NAMALWA (cell line): ENCODE results near the gene HHIP.
"Not testable (repeated sequence)": the region's sequence is repeated elsewhere in the genome, so short reads cannot be mapped to it uniquely, and the experiment has no call there.

Experiments used
- DNase-seq: peaks from one replicate; pipeline ENCODE4 v3.0.0-alpha.2; 2015; ENCODE audit warnings: low spot score

Gene HHIP

DNA sequence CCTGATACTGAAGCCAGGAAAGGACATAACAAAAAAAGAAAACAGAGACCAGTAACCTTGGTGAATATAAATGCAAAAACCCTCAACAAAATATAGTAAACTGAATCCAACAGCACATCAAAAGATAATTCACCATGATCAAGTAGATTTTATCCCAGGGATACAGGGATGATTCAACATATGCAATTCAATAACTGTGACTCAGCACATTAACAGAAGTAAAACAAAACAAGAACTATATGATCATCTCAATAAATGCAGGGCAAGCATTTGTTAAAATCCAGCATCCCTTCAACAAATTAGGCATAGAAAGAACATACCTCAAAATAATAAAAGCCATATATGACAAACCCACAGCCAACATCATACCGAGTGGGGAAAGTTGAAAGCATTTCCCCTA is 112.0 kb downstream of the HHIP start:
- no peak for DNase-seq

DNA sequence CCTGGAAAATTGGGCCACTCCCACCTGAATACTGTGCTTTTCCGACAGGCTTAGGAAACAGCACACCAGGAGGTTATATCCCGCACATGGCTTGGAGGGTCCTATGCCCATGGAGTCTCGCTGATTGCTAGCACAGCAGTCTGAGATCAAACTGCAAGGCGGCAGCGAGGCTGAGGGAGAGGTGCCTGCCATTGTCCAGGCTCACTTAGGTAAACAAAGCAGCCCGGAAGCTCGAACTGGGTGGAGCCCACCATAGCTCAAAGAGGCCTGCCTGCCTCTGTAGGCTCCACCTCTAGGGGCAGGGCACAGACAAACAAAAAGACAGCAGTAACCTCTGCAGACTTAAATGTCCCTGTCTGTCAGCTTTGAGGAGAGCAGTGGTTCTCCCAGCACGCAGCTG is 122.9 kb downstream of the HHIP start:
- not testable (repeated sequence) for DNase-seq

DNA sequence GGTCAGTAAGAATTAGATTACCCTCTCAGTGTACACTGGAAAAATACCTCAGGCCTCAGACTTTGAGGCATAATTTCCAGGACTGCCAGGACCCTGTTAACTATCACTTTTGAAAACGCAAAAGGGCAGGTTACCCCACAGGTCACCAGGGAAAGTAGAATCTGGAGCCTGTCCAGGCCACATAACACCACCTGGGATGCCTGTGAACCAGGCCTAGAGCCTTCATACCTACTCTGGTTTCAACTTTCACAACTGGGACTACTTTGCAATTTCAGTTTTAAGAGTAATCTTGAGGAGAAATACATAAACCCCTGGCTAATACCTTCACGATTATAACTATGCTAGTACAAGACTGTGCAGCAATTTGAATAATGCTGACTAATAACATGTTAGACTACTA is 132.4 kb downstream of the HHIP start:
- no peak for DNase-seq

DNA sequence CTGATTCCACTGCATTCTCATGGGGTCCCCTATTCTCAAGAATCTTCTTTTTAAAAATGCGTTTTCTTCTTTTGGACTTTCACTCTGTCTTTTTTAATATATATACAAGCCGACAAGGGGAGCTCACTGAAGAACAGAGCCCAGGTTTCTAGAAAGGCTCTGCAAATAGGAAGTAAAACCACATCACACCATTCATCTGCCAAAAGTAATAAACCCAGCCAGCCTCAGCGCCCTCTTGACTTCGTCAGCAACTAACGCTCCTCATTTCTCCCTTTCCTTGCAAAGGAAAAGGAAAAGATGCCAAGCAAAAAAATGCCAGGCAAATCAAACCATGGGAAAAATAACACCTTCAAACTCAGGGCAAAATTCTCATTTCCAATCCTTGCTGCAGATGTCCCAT is 136.4 kb downstream of the HHIP start:
- DNase-seq: no peak

DNA sequence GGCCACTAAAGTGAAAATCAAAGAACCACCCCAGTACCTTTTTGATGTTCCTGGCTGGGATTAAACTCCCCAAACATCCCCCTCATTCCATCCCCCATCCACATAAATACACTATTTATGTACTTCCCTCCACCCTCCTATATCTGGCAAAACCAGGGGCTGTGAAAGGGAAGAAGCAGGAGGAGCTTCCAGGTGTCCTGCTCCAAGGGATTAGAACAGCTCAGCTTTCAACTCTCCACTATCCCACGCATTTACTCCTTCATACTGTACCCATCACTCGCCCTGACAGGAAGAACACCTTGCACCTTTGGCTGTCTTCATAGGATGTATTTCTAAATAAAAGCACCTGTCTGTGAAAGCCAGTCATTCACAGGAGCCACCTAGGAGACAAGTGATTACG is 140.0 kb downstream of the HHIP start:
- no peak for DNase-seq

DNA sequence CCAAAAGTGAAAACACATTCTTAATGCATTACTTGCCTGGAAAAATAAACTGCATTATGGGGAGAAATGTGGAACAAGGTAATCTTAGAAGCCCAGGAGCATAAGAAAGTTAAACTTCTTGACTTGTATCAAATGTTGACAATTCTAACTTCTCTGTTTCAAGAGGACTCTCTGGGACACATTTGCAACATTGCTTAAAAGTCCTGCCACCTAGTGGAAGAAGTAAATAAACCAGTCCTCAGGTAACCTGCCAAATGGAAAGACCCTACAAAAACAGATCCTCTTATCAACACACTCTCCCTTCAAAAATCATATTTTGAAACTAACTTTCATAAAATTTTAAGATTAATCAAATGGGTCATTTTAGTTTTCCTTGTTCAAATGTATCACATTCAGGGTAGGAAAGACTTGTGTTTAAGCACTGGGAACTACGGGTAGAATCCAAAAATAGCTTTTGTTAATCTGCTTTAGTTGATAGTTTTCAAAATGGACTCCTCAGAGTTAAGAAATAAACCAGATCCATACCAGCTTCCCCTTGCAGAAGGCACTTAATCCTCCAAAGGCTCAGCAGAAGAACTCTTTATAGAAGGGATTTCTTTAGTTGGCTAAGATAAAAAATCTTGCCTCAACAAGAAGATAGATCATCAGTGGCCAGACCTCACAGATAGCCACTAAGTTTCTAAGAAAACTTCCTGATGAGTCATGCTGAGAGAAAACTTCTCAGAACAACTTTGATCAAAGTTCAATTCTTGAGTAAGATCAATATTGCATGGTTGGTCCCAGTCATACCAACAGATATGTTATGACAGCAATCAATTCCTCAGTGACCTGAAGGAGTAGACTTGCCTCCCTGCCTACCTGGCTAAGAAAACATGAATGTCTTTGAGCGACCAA is 141.7 kb downstream of the HHIP start:
- DNase-seq: peak; percentile 59

DNA sequence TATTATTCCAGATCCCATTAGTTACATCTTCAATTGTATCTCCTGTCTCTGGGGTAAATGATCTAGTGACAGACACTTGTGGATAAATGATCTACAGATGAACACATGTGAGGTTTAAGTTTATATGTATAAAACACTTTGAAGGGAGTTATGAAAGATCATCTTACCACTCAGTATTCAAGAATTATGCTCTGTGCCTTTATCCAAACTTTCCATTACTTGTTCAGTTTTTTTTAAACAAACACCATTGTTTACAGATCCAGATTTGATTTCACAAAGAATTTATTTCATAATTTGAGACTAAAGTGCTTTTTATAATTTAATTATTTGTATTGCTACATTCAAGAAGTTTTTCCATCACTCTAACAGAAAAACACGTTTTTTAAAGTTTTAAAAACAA is 142.5 kb downstream of the HHIP start:
- DNase-seq: no peak

DNA sequence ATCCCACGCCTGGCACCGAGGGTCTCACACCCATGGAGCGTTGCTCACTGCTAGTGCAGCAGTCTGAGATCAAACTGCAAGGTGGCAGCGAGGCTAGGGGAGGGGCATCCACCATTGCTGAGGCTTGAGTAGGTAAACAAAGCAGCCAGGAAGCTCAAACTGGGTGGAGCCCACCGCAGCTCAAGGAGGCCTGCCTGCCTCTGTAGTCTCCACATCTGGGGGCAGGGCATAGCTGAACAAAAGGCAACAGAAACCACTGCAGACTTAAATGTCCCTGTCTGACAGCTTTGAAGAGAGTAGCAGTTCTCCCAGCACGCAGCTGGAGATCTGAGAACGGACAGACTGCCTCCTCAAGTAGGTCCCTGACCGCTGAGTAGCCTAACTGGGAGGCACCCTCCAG is 146.0 kb downstream of the HHIP start:
- DNase-seq: not testable (repeated sequence)
